HG03521 (cell line): ENCODE measurements around the gene KLK8.

ENCODE experiments used
- ATAC-seq: cut with Tn5 transposase; IDR thresholded peaks from one replicate; pipeline ENCODE4 v1.9.1; 2021; ENCODE audit warnings: mild to moderate bottlenecking, moderate library complexity; ENCODE audit not compliant: unreplicated experiment

The KLK8 gene, protein sequence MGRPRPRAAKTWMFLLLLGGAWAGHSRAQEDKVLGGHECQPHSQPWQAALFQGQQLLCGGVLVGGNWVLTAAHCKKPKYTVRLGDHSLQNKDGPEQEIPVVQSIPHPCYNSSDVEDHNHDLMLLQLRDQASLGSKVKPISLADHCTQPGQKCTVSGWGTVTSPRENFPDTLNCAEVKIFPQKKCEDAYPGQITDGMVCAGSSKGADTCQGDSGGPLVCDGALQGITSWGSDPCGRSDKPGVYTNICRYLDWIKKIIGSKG

DNA sequence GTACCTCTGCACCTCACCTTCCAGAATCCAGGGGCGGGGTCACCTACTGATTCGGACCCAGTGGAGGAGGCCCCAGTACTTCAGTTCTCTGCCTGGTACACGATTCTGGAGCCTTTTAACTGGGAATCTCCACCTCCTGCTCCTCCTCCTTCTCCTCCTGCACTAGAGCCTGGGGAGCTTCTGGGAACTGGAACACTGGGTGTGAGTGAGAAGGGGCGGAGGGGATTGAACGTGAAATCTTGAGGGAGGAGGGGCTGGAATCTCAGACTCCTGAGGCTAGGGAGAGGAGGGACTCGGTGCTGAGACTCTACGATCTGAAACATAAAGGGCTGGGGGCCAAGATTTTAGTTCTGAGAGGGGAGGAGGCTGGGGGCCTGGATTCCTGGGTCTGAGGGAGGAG lies at the start of gene KLK8:
Gene KLK8 (minus strand): TSS at position 90 of the 400 bp plus-strand sequence. CDS start 437 bp downstream, outside the sequence.
- no peak for ATAC-seq

- ATAC-seq = no peak
Measured at GRCh38 chr19:51047031-51047335, 45.6 kb upstream of the KLK8 start.

GRCh38 chr19:51044327-51044726 lies 42.9 kb upstream of the KLK8 start:
- ATAC-seq = no peak

DNA sequence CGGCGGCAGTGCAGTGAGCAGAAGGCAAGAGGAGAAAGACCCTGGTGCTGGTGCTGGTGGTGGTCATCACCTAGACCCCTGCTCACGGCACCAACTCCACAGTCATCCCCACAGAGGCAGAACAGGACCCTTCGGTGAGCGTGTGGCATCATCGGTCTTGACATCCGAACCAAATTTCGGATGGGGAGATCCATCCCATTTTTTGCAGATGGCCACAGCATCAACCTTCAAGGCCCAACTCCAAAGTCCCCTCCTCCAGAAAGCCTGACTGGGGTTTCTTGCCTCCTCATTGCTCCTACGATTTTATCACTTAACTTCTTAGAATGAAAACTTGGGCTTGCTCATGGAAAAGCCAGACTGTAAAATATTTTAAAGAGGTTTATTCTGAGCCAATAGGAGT lies 42.1 kb upstream of the KLK8 start:
- no peak for ATAC-seq

GRCh38 chr19:51040151-51040550 lies 38.7 kb upstream of the KLK8 start:
- ATAC-seq = no peak

DNA sequence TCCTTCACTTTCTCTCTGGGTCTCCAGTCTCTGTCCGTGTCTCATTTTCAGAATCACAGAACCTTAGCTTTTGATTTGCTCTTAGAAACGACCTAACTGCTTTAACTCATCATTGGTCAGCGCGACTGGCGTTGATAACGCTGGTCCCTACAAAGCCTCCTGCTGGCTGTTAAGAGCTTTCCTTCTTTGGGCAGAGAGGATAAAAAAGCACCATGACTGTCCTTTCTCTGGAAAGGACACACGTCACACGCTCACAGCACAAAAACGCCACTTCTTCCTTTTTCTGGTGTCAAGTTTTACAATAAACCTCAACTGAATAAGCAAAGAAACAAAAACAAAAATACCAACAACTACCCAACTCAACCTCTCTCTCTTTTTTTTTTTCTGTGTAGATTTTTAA lies 35.1 kb upstream of the KLK8 start:
- no peak for ATAC-seq

DNA sequence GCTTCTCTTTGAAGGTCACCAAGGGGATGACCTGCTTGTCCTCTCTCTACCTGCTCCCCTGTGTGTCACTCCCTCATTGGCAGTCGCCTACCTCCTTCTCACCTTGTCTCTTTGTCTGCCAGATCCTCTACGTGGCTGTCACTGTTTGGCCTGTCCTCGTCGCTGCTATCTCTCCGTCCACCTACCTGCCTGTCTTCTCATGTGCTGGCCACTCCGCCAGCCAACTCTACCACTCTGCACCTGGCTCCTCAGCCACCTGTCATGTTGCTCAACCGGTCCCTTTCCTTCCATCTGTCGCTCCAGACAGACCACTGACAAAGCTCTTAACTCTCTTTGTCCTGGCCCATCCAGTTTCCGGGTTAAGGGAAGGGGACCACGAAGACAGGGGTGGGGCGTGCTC lies 33.3 kb upstream of the KLK8 start, which contains the start of gene KLK12:
Gene KLK12 (minus strand): TSS at position 299 of the 400 bp plus-strand sequence. CDS start 381 bp downstream, outside the sequence.
- no peak for ATAC-seq

DNA sequence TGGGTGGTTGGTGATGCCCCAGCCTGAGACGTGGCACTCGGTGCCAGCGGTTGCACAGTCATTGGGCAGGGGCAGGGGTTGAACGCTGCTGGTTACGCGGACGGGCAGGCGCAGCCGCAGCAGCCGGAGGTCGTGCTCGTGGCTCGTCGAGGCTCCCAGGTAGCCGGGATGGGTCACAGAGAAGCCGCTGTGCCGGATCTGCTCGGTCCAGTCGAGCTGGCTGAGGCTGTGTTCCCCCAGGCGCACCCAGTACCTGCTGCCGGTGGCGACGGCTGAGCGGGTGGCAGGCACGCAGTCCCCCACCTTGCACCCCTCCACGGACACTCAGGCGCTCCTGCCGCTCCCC lies 30.4 kb upstream of the KLK8 start:
- no peak for ATAC-seq

GRCh38 chr19:51031220-51031879 lies 29.9 kb upstream of the KLK8 start:
- no peak for ATAC-seq

DNA sequence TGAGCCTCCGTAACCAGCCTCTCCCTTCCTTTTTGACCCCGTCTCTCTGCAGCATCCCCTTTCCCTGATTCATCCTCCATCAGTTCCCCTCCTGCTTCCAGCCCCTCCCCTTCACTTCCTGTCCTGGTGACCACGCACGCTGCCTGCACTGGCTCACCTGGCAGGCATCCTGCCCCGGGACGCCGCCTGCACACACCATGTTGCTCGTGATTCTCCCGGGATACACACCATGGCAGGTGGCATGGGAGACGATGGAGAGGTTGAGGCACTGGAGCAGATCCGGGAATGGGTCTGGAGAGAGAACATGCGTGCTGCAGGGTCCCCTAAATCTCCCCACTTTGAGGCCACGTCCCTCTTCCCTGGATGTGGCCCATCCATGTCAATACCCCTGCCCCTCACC lies 29.2 kb upstream of the KLK8 start:
- ATAC-seq = no peak

DNA sequence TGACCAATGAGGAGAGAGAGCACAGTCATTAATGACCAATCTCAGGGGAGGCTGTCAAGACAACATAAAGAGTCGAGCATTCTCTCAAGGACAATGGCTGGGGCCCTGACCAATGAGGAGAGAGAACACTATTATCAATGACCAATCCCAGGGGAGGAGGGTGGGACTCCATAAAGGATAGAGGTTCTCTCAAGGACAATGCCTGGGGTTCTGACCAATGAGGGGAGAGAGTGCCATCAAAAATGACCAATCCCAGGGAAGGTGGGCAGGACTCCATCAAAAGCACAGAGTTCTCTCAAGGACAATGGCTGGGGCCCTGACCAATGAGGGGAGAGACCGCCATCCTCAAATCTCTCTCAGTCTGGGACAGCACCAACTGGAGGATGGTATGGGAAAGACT lies 28.3 kb upstream of the KLK8 start:
- no peak for ATAC-seq

DNA sequence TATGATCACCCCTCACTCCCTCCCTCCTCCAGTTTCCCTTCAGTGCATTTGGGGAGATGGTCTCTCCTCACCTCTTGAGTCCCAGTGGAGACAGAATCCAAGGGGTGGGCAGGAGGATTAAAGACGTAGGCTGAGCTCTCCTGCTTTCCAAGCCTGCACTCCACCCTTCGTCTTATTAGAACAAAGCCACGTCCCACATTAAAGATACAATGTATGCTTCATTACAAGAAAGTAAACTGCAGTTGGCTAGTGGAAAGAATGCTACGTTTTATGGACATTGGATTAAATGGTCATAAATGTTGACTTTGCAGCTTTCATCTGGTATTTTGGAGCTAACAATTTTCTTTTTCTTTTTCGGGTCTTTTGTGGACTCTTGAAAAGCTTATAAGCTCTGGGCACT lies 26.5 kb upstream of the KLK8 start:
- no peak for ATAC-seq

GRCh38 chr19:51027126-51027806 lies 25.9 kb upstream of the KLK8 start:
- no peak for ATAC-seq

DNA sequence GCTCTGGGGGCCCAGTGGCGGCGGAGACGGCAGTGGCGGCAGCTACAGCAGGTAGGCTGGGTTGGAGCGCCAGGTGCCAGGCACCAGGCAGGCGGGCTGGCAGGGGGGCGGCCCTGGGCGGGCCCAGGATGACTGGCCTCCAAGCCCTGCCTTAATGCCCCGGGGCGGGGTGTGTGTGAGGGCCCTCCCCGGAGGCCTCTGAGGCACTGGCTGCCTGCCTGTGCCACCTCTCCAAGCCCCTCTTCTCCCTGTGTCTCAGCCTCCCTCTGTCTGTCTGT lies 25.1 kb upstream of the KLK8 start, which contains the start of gene KLK11:
Gene KLK11 (minus strand): TSS at position 63 of the 278 bp plus-strand sequence. CDS start 985 bp downstream, outside the sequence.
- ATAC-seq = no peak

DNA sequence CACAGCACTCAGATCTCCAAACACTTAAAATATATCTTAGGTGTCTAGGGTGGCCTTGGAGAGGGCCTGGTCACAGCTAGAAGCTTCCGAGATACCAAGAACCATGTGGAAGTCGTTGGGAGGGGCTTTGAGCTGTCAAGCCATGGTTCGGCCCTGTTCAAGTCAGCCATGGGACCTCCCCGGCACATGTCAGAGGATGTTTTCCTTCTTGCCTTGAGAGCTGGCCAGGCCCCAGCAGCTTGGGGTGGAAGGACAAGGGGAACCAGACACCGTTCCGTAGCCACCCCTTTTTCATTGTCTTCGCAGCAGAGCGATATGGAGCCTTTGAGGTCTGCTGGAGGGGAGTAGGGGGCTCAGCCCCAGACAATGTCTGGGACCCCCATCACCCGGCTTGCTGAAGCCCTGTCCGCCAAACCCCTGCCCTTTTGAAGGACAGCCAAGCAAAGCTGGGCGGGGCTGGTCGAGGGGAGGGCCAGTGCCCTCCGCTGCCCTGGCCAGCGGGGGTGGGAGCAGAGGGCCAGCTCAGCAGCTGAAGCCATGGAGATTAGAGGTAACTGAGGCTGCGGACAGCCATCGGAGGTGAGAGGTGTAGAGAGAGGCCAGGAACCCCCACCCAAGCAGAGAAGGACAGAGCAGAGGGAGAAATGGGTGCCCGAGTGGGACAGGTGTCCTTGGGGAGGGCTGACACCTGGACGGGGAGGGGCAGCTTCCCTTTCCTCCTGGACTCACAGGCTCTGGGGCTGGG lies 24.6 kb upstream of the KLK8 start:
- ATAC-seq = no peak

- ATAC-seq = no peak
Measured at GRCh38 chr19:51025401-51025800, 24.0 kb upstream of the KLK8 start.

DNA sequence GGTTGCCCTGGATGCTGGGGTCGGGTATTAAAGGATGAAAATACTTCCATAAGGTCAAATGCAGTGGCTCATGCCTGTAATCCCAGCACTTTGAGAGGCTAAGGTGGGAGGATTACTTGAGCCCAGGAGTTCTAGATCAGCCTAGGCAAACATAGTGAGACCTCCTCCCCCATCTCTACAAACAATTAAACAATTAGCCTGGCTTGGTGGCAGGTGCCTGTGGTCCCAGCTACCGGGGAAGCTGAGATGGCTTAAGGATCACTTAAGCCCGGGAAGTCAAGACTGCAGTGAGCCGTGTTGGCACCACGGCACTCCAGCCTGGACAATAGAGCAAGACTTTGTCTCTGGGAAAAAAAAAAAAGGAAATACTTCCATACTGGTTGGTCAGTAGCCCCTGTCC lies 23.5 kb upstream of the KLK8 start:
- ATAC-seq = no peak

DNA sequence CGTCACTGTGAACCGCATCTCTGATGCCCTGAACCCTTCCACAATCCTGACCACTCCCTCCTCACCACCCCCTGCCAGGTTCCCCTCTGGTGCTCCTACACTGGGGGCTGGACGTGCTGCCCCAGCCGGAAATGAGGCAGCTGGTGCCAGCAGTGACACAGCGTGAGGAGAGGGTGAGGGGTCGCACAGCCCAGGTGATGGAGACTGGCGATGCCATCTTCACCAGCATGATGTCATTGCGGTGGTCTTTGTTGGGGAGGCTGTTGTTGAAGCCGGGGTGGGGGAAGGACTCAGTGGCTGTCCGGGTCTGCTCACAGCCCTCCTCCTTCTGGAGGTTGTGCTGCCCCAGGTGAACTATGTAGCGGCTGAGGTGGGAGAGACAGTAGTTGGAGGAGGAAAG lies 22.5 kb upstream of the KLK8 start:
- ATAC-seq = no peak

- no peak for ATAC-seq
Measured at GRCh38 chr19:51022526-51022925, 21.1 kb upstream of the KLK8 start.

GRCh38 chr19:51020988-51021651 lies 19.7 kb upstream of the KLK8 start:
- ATAC-seq = no peak

DNA sequence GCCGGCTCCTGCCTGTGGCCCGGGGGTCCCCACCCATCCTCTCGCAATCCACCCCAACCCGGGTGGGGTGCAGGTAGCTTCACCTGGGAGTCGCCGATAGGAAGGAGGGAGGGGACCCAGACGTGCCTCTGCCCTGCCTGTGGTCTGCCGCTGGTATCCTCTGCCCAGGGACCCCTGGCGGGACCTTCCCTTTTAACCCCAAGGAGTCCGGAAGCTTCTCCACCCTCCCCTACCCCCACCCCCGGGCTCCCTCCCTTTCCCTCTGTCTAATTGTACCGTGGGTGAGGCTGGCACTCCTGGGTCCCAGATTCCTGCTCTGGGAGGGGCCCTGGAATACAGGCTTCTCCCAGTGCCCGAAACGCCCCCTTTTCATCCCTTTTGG lies 18.1 kb upstream of the KLK8 start, which contains the start of gene KLK10:
Gene KLK10 (minus strand): TSS at position 166 of the 382 bp plus-strand sequence. CDS start 579 bp downstream, outside the sequence.
- no peak for ATAC-seq
